ENCODE measurements around the gene EIF4ENIF1.

- no peak for TF ChIP-seq POLR2A (IDR thresholded peaks at IDR 0.05)
- TF ChIP-seq POLR2AphosphoS5 (IDR thresholded peaks at IDR 0.05), result no peak
Measured at GRCh38 chr22:31398231-31398630, 91.4 kb downstream of the EIF4ENIF1 start.

Data from spleen (tissue), 3 donors.